GM04503 (cell line): Measurements from ENCODE around the gene TRPT1.

Source experiments
- DNase-seq: peaks from one replicate; pipeline ENCODE4 v3.0.0-alpha.2; 2012; ENCODE audit warnings: low read depth

Gene TRPT1

DNA sequence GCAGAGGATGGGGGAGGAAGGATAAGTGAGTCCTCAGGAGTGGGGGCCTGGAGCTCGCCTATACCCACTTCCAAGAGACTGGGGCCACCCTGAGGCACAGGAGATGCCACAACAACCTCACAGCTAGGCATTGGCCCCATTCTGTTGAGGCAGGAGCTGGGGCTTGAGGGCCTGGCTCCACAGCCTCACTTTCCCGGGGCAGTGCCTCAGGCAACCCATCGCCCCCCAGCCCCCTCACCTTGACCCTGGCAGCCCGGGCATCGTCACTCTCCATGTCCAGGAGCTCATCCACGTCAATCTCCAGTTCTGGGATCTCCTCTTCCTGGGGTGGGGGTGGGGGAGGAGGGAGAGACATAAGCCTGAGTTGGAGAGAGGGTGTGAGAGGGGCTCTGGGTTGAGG, 19.0 kb upstream of the TRPT1 start:
- DNase-seq = no peak

DNA sequence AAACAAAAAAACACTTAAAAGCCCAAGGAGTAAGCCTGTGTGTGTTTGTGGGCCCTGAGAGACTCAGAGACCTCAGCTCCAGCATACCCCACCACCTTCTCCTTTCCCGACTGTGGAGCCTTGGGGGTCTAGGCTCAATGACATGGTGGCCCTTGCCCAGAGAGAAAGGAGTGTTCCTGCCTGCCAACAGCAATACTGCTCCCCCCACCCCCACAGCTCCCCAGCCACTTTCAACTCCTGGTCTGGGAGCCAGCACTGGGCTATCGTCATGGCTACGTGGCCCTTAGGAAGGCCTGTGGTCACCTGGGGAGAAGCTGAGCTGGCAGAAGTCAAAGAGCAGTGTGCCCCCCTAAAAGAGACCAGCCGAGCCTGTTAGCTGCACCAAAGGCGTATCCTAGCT, 18.1 kb upstream of the TRPT1 start:
- no peak for DNase-seq

DNA sequence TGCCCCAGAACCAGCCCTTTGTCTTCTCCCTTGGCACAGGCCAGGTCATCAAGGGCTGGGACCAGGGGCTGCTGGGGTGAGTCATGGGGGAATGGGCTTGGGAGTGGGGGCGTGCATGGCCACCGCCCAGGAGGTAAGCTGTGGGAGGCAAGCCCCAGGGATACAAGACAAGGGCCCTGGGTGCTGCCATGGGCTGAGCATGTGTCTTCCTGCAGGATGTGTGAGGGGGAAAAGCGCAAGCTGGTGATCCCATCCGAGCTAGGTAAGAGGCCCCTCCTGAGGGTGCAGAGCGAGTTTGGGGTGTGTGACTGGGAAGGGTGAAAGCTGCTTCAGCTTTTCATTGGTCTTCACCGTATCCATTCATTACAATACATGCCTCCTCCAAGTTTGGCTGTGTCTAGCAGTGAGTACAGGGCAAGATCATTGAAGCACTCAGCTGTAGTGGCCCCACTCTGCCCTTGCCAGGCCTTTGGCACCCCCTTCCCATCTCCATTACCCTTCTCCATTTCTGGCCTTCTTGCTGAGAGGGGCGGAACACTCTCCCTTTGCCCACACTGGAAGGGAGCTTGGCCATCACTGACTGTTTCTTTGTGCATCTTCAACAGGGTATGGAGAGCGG, 17.4 kb upstream of the TRPT1 start:
- DNase-seq = no peak

DNA sequence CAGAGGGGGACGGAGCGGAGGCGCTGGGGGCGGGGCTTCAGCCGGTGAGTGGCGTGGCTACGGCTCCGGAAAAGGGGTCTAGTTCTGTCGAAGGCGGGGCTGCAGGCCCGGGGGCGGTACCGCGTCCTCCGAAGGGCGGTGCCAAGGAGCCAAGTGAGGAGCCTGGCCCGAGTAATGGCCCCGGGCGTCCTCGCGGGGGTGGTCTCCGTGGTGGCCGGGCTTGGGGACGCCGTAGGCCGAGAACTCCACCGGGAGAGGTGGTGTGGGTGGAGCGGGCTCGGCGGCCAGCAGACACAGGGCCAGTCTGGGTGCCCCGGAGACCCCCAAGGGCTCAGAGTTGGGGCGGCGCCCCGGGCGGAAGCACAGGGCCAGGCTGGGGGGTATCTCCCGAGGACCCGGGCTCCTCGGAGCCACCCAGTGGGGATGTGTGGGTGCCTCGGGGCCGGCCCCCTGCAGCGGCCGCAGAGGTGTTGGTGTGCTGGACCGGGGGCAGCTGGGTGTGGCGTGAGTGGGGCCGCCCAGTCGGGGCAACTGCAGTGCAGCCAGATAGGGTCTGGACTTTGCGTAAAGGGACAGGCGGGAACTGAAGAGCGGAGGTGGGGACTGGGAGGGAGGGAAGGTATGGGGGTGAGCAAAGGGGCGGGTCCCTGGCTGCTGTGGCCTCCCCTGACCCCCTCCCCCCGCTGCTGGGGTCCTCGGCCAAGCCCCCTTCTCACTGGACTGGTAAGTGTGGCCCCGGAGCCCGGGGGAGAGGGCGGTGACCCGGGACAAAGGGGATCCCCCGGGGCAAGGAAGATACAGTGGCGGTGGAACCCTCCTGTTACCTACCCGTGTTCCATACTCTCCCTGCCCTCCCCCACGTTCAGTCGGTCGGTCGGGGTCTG, 15.7 kb upstream of the TRPT1 start:
- no peak for DNase-seq

DNA sequence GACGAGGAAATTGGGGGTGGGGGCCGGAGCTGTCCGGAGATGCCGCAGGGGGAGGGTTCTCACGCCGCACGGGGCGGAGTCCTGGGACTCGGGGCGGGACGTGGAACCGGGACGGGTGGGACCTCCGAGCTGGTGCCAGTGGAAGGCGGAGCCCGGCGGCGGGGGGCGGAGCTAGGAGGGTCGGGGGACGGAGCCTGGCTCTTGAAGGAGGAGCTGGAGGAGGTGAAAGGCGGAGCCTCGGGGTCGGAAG, 15.2 kb upstream of the TRPT1 start:
- DNase-seq = peak; percentile 88

DNA sequence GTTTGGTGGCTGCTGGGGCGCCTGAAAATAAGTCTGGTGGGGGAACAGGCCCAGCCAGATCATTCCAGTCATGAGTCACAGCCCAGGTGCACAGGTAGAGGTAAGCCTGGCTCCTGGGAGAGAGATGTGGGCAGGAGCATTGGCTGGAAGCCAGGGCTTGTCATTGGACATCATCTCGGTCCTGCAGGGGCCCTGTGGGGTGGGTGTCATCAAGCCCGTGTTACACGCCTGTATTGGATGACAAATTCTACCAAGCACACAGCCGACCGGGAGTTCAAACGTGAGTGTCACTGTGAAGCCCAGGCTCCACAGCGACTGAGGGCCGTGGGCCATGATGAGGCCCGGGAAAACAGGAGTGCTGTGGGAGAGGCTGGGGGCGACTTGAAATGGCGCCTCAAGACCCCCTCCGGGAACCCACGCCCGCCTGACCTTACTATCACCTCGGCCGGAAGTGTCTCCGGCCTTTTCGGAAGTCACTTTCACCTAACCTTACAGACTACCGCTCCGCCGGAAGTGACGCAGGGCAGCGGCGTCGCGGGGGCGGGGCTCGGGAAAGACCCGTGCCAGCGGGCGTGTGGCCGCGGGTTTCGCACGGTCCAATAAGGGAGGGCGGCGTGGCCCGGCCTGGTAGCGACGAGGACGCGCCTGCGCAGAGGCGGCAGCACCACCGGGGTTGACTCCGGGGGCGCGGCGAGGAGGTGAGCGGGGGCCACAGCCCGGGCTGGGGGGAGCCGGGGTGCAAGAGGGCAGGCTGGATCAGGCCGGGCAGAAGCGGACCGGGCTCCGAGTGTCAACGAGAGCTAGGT, 14.7 kb upstream of the TRPT1 start, which contains the start of gene FKBP2:
FKBP2 (plus strand) TSS at position 661 of the 806 bp plus-strand sequence. CDS start 1,293 bp downstream, outside the sequence.
- DNase-seq = peak; percentile 77

DNA sequence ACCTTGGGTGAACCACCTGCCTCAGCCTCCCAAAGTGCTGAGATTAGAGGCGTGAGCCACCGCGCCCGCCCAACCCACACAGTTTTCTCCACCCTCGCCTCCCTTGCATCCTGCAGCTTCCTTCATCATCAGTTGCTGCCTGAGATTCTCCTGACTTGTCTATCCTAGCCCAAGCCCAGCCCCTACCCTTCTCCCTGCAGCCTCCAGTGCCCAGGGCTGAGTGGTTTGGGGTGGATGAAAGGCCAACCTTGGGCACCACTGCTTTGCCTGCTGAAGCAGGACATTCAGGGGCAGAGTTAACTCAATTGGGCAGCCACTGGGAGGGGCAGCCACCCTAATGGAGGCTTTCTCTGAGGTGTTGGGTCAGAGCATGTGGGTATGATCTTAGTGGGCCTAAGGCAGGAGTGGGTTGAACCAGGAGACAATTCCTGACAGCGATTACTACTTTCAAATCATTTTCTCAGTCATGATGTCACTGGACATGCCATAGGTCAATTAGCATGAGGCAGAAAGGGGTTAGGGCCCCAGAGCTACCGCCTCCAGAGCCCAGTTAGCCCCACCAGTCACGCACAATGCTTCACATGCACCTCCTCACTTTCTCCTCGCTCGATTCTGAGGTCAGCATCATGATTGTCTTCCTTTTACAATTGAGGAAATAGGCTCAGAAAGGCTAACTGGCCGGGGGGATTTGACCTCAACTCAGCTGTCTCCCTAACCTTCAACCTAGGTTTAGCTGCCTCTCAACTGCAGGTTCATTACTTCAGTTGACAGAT, 13.9 kb upstream of the TRPT1 start:
- no peak for DNase-seq

DNA sequence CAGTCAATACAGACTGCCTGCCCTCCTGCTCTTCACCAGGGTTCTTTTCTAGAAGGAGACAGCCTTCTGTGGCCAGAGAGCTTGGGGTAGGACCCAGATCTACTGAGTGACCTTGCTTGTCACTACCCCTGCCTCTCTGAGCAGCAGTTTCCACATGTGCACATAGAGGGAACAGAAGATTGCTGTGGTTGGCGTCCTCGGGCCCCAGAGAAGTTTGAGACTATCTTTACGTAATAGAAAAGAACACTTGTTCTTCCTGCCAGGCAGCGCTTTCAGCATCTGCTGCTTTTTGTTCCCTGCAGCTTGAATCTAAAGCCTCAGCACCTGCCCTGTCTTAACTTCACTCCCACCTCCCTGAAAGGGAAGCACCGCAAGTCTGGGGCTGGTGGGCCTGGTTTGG, 13.0 kb upstream of the TRPT1 start:
- no peak for DNase-seq

DNA sequence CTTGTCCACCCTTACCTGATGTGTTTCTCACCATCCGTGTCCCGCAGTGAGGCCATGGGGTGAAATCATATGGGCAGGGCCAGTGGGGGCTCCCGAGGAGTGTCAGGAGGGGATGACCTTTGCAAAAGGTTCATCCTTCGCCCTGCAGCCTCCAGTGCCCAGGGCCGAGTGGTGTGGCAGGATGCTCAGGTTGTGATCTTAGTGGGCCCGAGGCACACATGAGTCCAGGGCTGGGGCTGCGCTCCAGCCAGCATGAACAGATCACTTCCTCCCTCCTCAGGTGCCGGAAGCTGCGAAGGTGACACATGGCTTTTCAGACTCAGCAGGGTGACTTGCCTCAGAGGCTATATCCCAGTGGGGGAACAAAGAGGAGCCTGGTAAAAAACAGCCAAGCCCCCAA, 12.1 kb upstream of the TRPT1 start:
- no peak for DNase-seq

DNA sequence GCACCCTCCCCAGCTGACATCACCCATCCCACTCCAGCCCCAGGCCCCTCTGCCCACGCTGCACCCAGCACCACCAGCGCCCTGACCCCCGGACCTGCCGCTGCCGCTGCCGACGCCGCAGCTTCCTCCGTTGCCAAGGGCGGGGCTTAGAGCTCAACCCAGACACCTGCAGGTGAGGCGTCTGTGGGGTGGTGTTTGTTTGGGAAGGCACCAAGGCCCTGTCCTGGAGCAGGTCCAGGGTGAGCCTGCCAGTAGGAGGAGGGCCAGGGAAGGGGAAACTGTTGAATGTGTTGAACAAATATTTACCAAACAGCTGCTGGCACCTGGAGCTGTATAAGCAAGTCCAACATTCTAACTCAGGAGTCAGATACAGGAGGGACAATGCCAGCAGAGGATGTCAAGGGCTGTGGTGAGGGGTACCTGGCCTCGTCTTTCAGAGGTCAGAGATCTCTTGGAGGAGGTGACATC, 11.5 kb upstream of the TRPT1 start:
- no peak for DNase-seq

DNA sequence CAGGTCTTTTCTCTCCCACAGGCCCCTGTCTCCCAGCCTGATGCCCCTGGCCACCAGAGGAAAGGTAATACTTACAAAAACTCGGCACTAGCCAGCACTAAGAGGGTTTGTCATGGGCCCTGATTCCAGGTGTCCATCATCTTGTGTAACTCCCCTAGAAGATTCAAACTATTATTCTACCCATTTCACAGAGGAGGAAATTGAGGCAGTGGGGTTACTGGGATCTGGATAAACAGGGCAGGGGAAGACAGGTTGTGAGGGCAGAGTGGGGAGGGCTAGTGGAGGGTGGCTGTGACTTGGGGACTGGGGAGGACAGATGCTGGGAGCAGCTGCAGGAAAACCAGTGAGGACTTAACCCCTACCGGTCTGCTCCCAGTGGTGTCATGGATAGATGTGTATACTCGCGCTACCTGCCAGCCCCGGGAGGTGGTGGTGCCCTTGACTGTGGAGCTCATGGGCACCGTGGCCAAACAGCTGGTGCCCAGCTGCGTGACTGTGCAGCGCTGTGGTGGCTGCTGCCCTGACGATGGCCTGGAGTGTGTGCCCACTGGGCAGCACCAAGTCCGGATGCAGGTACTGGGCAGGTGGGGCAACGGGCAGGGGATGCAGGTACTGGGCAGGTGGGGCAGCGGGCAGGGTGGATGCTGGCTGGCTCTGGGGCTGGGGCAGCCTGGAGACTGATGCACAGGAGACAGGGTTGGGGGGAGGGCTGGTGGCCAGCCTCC, 9.6 kb upstream of the TRPT1 start:
- DNase-seq = no peak

DNA sequence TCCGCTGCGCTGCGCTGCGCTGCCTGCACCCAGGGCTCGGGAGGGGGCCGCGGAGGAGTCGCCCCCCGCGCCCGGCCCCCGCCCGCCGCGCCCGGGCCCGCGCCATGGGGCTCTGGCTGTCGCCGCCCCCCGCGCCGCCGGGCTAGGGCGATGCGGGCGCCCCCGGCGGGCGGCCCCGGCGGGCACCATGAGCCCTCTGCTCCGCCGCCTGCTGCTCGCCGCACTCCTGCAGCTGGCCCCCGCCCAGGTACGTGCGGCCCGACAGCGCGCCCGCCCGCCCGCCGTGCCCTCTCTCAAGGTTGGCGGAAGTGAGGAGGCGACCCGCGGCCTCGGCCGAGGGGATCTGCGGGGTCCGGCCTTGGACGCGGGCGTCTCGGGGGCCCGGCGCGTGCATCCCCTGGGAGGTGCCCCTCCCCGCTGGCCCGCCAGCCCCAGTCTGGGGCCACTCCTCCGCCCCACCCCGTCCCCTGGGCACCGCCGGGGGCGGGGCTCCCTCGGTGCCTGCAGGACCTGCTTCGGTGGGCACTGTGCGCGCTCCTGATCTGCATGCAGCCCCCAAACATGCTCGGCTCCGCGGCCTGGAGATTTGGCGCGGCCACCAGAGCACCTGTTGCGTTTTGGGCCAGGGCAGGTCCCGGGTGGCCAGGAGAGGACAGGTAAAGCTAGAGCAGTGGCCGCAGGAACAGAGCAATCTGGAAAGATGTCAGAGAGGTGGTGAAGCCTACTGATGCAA, 8.8 kb upstream of the TRPT1 start:
- DNase-seq = no peak

DNA sequence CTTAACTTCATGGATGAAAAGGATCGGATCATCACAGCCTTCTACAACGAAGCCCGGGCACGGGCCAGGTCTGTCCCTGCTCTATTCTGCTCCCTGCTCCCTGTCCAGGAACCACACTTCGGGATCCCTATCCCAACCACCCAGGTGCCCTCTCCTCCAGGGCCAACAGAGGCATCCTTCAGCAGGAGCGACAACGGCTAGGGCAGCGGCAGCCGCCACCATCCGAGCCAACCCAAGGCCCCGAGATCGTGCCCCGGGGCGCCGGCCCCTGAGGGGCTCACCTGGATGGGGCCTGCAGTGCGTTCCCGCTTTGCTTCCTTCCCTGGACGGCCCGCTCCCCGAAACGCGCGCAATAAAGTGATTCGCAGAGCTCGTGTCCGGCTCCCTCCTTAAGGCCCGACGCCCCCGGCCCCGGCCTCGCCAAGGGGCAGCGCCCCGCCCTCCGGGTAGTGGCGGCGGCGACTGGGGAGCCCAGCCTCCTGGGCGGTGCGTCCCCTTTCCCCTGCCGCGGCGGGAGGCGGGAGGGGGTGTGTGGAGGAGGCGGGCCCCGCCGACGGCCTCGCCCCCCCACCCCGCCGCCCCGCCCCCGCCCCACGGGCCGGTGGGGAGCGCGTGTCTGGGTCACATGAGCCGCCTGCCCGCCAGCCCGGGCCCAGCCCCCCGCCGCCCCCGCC, 8.1 kb upstream of the TRPT1 start, which contains the start of gene VEGFB:
VEGFB (plus strand) TSS at position 672 of the 674 bp plus-strand sequence. CDS start 250 bp downstream, outside the sequence.
- DNase-seq = no peak

DNA sequence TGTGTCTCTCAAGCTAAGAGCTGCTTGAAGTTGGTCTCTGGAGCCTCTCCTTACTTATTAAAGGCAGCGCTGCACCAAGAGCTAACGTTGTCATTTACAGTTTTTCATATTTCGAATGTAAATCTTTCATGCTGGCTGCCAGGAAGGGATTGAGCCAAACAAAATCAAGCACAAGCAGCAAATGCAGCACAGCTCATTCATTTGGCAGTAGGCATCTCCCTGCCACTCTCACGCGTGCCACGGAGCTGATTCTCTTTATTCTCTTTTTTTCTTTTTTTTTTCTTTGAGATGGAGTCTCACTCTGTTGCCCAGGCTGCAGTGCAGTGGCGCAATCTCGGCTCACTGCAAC, 7.0 kb upstream of the TRPT1 start:
- no peak for DNase-seq

DNA sequence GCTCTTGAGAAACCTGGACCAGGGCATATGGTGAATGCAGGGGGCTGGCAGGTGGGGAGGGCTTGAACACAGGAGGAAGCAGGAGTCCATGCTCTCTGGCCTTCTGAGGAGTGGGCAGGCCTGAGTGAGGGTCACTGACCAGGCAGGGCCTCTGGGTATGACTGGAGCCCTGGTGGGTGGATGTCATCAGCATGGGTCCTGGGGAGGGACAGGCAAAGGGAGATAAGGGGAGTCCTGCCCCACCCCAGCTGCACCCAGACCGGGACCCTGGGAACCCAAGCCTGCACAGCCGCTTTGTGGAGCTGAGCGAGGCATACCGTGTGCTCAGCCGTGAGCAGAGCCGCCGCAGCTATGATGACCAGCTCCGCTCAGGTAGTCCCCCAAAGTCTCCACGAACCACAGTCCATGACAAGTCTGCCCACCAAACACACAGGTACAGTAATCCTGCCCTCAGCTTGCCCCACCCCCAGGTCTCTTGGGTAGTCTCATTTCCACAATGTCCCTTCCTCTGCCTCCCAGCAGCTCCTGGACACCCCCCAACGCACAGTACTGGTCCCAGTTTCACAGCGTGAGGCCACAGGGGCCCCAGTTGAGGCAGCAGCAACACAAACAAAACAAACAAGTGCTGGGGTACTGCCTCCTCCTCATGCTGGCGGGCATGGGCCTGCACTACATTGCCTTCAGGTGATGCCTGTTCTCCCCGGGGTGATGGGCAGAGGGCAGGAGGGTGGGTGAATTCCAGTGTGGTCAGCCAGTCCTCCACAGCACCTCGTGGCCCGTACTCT, 6.4 kb upstream of the TRPT1 start:
- DNase-seq = no peak

DNA sequence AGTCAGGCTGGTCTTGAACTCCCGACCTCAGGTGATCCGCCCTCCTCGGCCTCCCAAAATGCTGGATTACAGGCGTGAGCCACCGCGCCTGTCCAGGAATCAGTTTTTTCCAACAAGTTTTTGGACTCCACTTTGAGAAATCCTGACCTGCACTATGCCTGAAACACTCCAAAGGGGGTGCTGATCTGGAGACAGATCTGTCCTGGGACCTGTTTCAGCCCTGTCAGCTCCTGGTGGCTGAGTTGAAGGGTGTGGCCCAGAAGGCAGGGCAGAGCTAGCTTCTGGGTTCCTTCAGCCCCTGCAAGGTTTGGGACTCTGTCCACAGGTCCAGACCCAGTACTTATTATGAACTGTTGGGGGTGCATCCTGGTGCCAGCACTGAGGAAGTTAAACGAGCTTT, 5.6 kb upstream of the TRPT1 start:
- no peak for DNase-seq

DNA sequence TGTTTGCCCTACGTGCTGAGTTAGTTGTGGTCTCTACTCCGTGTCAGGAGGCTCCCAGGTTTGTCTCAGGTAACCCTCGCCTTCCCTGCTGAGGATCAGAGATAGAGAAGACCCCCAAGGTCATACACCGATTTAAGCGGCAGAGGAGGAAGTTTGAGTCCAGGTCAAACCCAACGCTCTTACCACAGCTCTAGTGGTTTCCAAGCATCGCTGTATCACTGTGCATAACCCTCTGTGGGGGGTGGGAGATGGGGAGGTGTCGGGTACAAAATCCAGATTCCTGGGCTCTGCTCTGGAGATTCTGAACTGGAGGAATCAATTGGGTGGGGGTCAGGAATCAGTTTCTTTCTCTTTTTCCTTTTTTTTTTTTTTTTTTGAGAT, 5.0 kb upstream of the TRPT1 start:
- no peak for DNase-seq

DNA sequence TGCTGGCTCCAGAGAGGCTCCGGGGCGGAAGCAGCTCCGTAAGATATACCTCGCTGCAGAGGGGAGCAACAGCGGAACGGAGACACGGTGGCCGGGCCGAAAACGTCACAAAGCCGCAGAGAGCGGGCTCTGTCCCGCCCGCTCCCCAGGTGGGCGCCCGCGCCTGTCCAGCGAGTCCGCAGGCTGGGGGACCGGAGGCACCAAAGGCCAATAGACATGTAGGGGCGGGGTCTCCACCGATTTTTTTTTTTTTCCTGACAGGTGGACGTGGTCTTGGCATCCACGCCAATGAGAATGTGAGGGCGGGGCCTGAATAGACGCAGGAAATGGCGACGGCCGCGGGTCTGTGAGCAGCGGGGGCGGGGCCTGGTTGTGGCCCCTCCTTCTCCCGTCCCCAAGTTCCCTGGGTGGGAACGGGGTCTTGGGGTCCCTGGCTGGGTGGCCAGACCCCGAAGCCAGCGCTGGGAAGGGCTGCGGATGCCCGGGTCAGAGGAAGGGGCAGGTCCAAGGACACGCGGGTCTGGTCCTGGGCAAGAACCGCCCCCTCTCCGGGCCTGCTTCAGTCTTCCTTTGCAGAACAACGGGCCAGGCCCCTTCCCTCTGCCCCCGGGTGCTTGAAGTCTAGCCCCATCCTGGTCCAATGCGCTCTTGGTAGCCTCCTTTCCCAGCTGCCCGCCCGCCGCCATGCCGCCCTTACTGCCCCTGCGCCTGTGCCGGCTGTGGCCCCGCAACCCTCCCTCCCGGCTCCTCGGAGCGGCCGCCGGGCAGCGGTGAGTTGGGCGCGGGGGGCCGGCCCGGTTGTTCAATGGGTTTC, 4.4 kb upstream of the TRPT1 start, which contains the start of gene DNAJC4:
DNAJC4 (plus strand) TSS at position 378 of the 814 bp plus-strand sequence; CDS start at position 685, 307 bp downstream.
- DNase-seq = no peak
